ENCODE results near the gene SMC6.

Gene SMC6

GRCh38 chr2:17752892-17753802, 463 bp downstream of the SMC6 start:
- Histone ChIP-seq H3K79me1 (ENCODE audit: low read length) (peaks cover 12% of the 10 kb centered on the region), H3K18ac (ENCODE audit: low read length) (peak overlapping the region; percentile 99), H3K4ac (ENCODE audit: low read depth, low read length) (peak overlapping the region; percentile 98), H3K14ac (ENCODE audit: low read length) (peak overlapping the region; percentile 99), H2BK5ac (ENCODE audit: low read depth, low read length, poor library complexity) (peak overlapping the region; percentile 95), H2AFZ (ENCODE audit: insufficient read depth, low read length, poor library complexity) (peak overlapping the region; percentile 100), H3K4me3 (ENCODE audit: low read depth, low read length) (peak overlapping the region; percentile 95), H3K27me3 (ENCODE audit: insufficient read depth, low read length) (no peaks in the 10 kb centered on the region), H3K27ac (ENCODE audit: low read depth, low read length) (peak overlapping the region; percentile 98), H3K23ac (ENCODE audit: low read length) (no peak overlapping the region), H2BK120ac (ENCODE audit: insufficient read depth, low read length, poor library complexity) (peak overlapping the region; percentile 99), H4K12ac (ENCODE audit: low read depth, low read length) (peak overlapping the region; percentile 97), H3K9me3 (ENCODE audit: insufficient read depth, low read depth, low read length) (no peaks in the 10 kb centered on the region), H4K8ac (ENCODE audit: low read depth, low read length) (peak overlapping the region; percentile 99), H3K4me1 (ENCODE audit: control insufficient read depth in 1 of 2, insufficient read depth in 2 of 2, low read length in 2 of 2) (no peaks in the 10 kb centered on the region), H3K36me3 (ENCODE audit: control insufficient read depth in 1 of 2, insufficient read depth in 2 of 2, low read length in 2 of 2) (no peaks in the 10 kb centered on the region), H2AK5ac (ENCODE audit: low read length) (peak overlapping the region; percentile 84), H2BK12ac (ENCODE audit: low read length) (peak overlapping the region; percentile 87), H3K4me2 (ENCODE audit: low read length) (peak overlapping the region; percentile 63), H3K79me2 (ENCODE audit: control insufficient read depth, insufficient read depth, low read length, poor library complexity) (peaks cover 11% of the 10 kb centered on the region), H4K91ac (ENCODE audit: low read depth, low read length) (peak overlapping the region; percentile 81), H3K9ac (ENCODE audit: low read length) (peak overlapping the region; percentile 64)
- peak; percentile 49 to 71 for DNase-seq
- no CpG with 5 or more reads among the region's 70 CpGs for WGBS (ENCODE audit: extremely low coverage, insufficient coverage, insufficient read length)

DNA sequence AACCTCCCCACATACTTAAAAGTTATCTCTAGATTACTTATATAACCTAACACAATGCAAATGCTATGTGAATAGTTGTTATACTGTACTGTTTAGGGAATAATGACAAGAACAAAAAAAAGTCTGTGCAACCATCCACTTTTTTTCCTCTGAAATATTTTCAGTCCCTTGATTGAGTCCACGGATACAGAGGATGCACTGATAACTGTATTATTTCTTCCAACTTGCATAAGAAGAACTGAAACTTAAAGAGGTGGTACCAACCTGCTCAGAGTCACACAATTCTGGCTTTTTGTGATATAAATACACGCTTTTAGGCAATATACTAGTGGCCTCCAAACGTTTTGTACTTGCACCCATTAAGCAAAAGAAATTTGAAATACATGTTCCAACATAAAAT, 1.4 kb downstream of the SMC6 start:
- no peak overlapping the region for H3K9ac ChIP-seq (ENCODE audit: low read length)
- H3K4me2 ChIP-seq (ENCODE audit: low read length): no peak overlapping the region
- no peaks in the 10 kb centered on the region for H3K4me1 ChIP-seq (ENCODE audit: control insufficient read depth in 1 of 2, insufficient read depth in 2 of 2, low read length in 2 of 2)
- no peak overlapping the region for H3K4me3 ChIP-seq (ENCODE audit: low read depth, low read length)
- no CpG with 5 or more reads among the region's 3 CpGs for WGBS (ENCODE audit: extremely low coverage, insufficient coverage, insufficient read length)
- H3K23ac ChIP-seq (ENCODE audit: low read length): no peak overlapping the region
- H2BK5ac ChIP-seq (ENCODE audit: low read depth, low read length, poor library complexity): no peak overlapping the region
- H3K27ac ChIP-seq (ENCODE audit: low read depth, low read length): no peak overlapping the region
- DNase-seq: no peak
- no peak overlapping the region for H3K4ac ChIP-seq (ENCODE audit: low read depth, low read length)
- H3K79me2 ChIP-seq (ENCODE audit: control insufficient read depth, insufficient read depth, low read length, poor library complexity): peaks cover 11% of the 10 kb centered on the region
- no peaks in the 10 kb centered on the region for H3K27me3 ChIP-seq (ENCODE audit: insufficient read depth, low read length)
- H4K91ac ChIP-seq (ENCODE audit: low read depth, low read length): no peak overlapping the region
- no peak overlapping the region for H2AK5ac ChIP-seq (ENCODE audit: low read length)
- no peak overlapping the region for H4K12ac ChIP-seq (ENCODE audit: low read depth, low read length)
- H3K9me3 ChIP-seq (ENCODE audit: insufficient read depth, low read depth, low read length): no peaks in the 10 kb centered on the region
- H3K14ac ChIP-seq (ENCODE audit: low read length): no peak overlapping the region
- no peak overlapping the region for H2BK12ac ChIP-seq (ENCODE audit: low read length)
- no peaks in the 10 kb centered on the region for H3K36me3 ChIP-seq (ENCODE audit: control insufficient read depth in 1 of 2, insufficient read depth in 2 of 2, low read length in 2 of 2)
- H3K18ac ChIP-seq (ENCODE audit: low read length): no peak overlapping the region
- H2BK120ac ChIP-seq (ENCODE audit: insufficient read depth, low read length, poor library complexity): no peak overlapping the region
- peaks cover 12% of the 10 kb centered on the region for H3K79me1 ChIP-seq (ENCODE audit: low read length)
- H4K8ac ChIP-seq (ENCODE audit: low read depth, low read length): no peak overlapping the region
- no peak overlapping the region for H2AFZ ChIP-seq (ENCODE audit: insufficient read depth, low read length, poor library complexity)

GRCh38 chr2:17749753-17750438, 3.7 kb downstream of the SMC6 start:
- WGBS (ENCODE audit: extremely low coverage, insufficient coverage, insufficient read length): no CpG with 5 or more reads among the region's 2 CpGs

GRCh38 chr2:17748745-17749144, 4.9 kb downstream of the SMC6 start:
- no peak overlapping the region for H2AK5ac ChIP-seq (ENCODE audit: low read length)
- no peaks in the 10 kb centered on the region for H3K36me3 ChIP-seq (ENCODE audit: control insufficient read depth in 1 of 2, insufficient read depth in 2 of 2, low read length in 2 of 2)
- H3K4me1 ChIP-seq (ENCODE audit: control insufficient read depth in 1 of 2, insufficient read depth in 2 of 2, low read length in 2 of 2): no peaks in the 10 kb centered on the region
- peaks cover 7% of the 10 kb centered on the region for H3K79me1 ChIP-seq (ENCODE audit: low read length)
- H3K79me2 ChIP-seq (ENCODE audit: control insufficient read depth, insufficient read depth, low read length, poor library complexity): peaks cover 6% of the 10 kb centered on the region
- H2AFZ ChIP-seq (ENCODE audit: insufficient read depth, low read length, poor library complexity): no peak overlapping the region
- no peaks in the 10 kb centered on the region for H3K27me3 ChIP-seq (ENCODE audit: insufficient read depth, low read length)
- no peaks in the 10 kb centered on the region for H3K9me3 ChIP-seq (ENCODE audit: insufficient read depth, low read depth, low read length)
- no peak overlapping the region for H3K9ac ChIP-seq (ENCODE audit: low read length)
- H3K4me2 ChIP-seq (ENCODE audit: low read length): no peak overlapping the region
- H4K12ac ChIP-seq (ENCODE audit: low read depth, low read length): no peak overlapping the region
- no peak overlapping the region for H3K4ac ChIP-seq (ENCODE audit: low read depth, low read length)
- no peak overlapping the region for H3K27ac ChIP-seq (ENCODE audit: low read depth, low read length)
- H3K23ac ChIP-seq (ENCODE audit: low read length): no peak overlapping the region
- H3K14ac ChIP-seq (ENCODE audit: low read length): no peak overlapping the region
- no peak overlapping the region for H4K91ac ChIP-seq (ENCODE audit: low read depth, low read length)
- WGBS (ENCODE audit: extremely low coverage, insufficient coverage, insufficient read length): no CpG with 5 or more reads among the region's 6 CpGs
- no peak overlapping the region for H3K4me3 ChIP-seq (ENCODE audit: low read depth, low read length)
- no peak overlapping the region for H3K18ac ChIP-seq (ENCODE audit: low read length)
- no peak overlapping the region for H2BK5ac ChIP-seq (ENCODE audit: low read depth, low read length, poor library complexity)
- no peak for DNase-seq
- H2BK12ac ChIP-seq (ENCODE audit: low read length): no peak overlapping the region
- no peak overlapping the region for H2BK120ac ChIP-seq (ENCODE audit: insufficient read depth, low read length, poor library complexity)
- no peak overlapping the region for H4K8ac ChIP-seq (ENCODE audit: low read depth, low read length)

More at GRCh38 chr2:17749753-17750438, 3.7 kb downstream of the SMC6 start:
- no peak overlapping the region for H2BK12ac ChIP-seq (ENCODE audit: low read length)
- no peaks in the 10 kb centered on the region for H3K27me3 ChIP-seq (ENCODE audit: insufficient read depth, low read length)
- DNase-seq: no peak
- H3K4ac ChIP-seq (ENCODE audit: low read depth, low read length): no peak overlapping the region
- H3K9ac ChIP-seq (ENCODE audit: low read length): no peak overlapping the region
- H3K23ac ChIP-seq (ENCODE audit: low read length): no peak overlapping the region
- H3K36me3 ChIP-seq (ENCODE audit: control insufficient read depth in 1 of 2, insufficient read depth in 2 of 2, low read length in 2 of 2): no peaks in the 10 kb centered on the region
- no peak overlapping the region for H4K8ac ChIP-seq (ENCODE audit: low read depth, low read length)
- H3K4me1 ChIP-seq (ENCODE audit: control insufficient read depth in 1 of 2, insufficient read depth in 2 of 2, low read length in 2 of 2): no peaks in the 10 kb centered on the region
- H2BK120ac ChIP-seq (ENCODE audit: insufficient read depth, low read length, poor library complexity): no peak overlapping the region
- H2AFZ ChIP-seq (ENCODE audit: insufficient read depth, low read length, poor library complexity): no peak overlapping the region
- peaks cover 12% of the 10 kb centered on the region for H3K79me1 ChIP-seq (ENCODE audit: low read length)
- no peak overlapping the region for H2BK5ac ChIP-seq (ENCODE audit: low read depth, low read length, poor library complexity)
- no peak overlapping the region for H2AK5ac ChIP-seq (ENCODE audit: low read length)
- H3K14ac ChIP-seq (ENCODE audit: low read length): no peak overlapping the region
- no peak overlapping the region for H4K91ac ChIP-seq (ENCODE audit: low read depth, low read length)
- H3K4me2 ChIP-seq (ENCODE audit: low read length): no peak overlapping the region
- peaks cover 11% of the 10 kb centered on the region for H3K79me2 ChIP-seq (ENCODE audit: control insufficient read depth, insufficient read depth, low read length, poor library complexity)
- no peaks in the 10 kb centered on the region for H3K9me3 ChIP-seq (ENCODE audit: insufficient read depth, low read depth, low read length)
- no peak overlapping the region for H3K4me3 ChIP-seq (ENCODE audit: low read depth, low read length)
- H3K27ac ChIP-seq (ENCODE audit: low read depth, low read length): no peak overlapping the region
- H4K12ac ChIP-seq (ENCODE audit: low read depth, low read length): no peak overlapping the region
- no peak overlapping the region for H3K18ac ChIP-seq (ENCODE audit: low read length)

All from trophoblast cell (in vitro differentiated cells and primary cell).